Right atrium auricular region (tissue), 2 donors: ENCODE results near the gene WDHD1. TPM values are rescaled to one million over a fixed set of nuclear protein-coding genes. Genes with fewer than 3 reads are reported as not detected.

Experiments
- DNase-seq: peaks from one replicate; pipeline ENCODE4 v3.0.0-alpha.2; 2019; ENCODE audit warnings: low spot score
- H3K27ac ChIP-seq, 2 donors: fragments of 200-600 bp; sonication (generic); 1 replicate in 1 of 2; 2 replicates in 1 of 2; pipeline ENCODE4 v1.5.1; 2016 to 2019
- H3K27me3 ChIP-seq, 2 donors: fragments of 200-600 bp; sonication (generic); one replicate each; pipeline versions ENCODE4 v1.5.1 to v1.6.0; 2017 to 2019
- H3K36me3 ChIP-seq: fragments of 200-600 bp; sonication (generic); one replicate; pipeline ENCODE4 v1.5.1; 2016
- H3K4me1 ChIP-seq, 2 donors: fragments of 200-600 bp; sonication (generic); one replicate each; pipeline versions ENCODE4 v1.5.1 to v1.6.0; 2017 to 2019
- H3K4me3 ChIP-seq, 2 donors: fragments of 200-600 bp; sonication (generic); 1 replicate in 1 of 2; 2 replicates in 1 of 2; pipeline ENCODE4 v1.5.1; 2017 to 2019; ENCODE audit warnings: mild to moderate bottlenecking in 1 of 2, moderate library complexity in 1 of 2
- H3K9me3 ChIP-seq, 2 donors: fragments of 200-600 bp; sonication (generic); one replicate each; pipeline ENCODE4 v1.5.1; 2019
- total RNA-seq, 2 donors: library from RNA; depleted of rRNA; stranded (reverse); fragments of >200 nt; gene quantifications; one replicate each; pipeline ENCODE4 v1.1.0, GENCODE V29; 2016
- TF ChIP-seq, protein P1 (sequence below), 2 donors: fragments of 200-600 bp; sonication (generic); IDR thresholded peaks; one replicate each; pipeline ENCODE4 v1.5.1; 2019; ENCODE audit warnings: antibody characterized with exemption in 2 of 2

WDHD1 gene
- total RNA-seq, 2 donors from 2014 or later, result 0.59 to 0.94 TPM

- TF ChIP-seq, protein P1, sequence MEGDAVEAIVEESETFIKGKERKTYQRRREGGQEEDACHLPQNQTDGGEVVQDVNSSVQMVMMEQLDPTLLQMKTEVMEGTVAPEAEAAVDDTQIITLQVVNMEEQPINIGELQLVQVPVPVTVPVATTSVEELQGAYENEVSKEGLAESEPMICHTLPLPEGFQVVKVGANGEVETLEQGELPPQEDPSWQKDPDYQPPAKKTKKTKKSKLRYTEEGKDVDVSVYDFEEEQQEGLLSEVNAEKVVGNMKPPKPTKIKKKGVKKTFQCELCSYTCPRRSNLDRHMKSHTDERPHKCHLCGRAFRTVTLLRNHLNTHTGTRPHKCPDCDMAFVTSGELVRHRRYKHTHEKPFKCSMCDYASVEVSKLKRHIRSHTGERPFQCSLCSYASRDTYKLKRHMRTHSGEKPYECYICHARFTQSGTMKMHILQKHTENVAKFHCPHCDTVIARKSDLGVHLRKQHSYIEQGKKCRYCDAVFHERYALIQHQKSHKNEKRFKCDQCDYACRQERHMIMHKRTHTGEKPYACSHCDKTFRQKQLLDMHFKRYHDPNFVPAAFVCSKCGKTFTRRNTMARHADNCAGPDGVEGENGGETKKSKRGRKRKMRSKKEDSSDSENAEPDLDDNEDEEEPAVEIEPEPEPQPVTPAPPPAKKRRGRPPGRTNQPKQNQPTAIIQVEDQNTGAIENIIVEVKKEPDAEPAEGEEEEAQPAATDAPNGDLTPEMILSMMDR (IDR thresholded peaks at IDR 0.05), result no peak
- Histone ChIP-seq H3K9me3 (no peaks in the 10 kb centered on the region), H3K27ac (no peak overlapping the region), H3K4me1 (no peaks in the 10 kb centered on the region), H3K27me3 (no peaks in the 10 kb centered on the region), H3K36me3 (no peaks in the 10 kb centered on the region), H3K4me3 (no peak overlapping the region)
- no peak for DNase-seq
Measured at GRCh38 chr14:54944737-54945391, 82.0 kb downstream of the WDHD1 start.

GRCh38 chr14:54942913-54943312 lies 84.0 kb downstream of the WDHD1 start:
- H3K4me1 ChIP-seq, result no peaks in the 10 kb centered on the region
- H3K27ac ChIP-seq, result no peak overlapping the region
- no peaks in the 10 kb centered on the region for H3K9me3 ChIP-seq
- no peaks in the 10 kb centered on the region for H3K36me3 ChIP-seq
- TF ChIP-seq, protein P1 (IDR thresholded peaks at IDR 0.05), result no peak
- H3K4me3 ChIP-seq, result no peak overlapping the region
- DNase-seq, result no peak
- H3K27me3 ChIP-seq, result no peaks in the 10 kb centered on the region

DNA sequence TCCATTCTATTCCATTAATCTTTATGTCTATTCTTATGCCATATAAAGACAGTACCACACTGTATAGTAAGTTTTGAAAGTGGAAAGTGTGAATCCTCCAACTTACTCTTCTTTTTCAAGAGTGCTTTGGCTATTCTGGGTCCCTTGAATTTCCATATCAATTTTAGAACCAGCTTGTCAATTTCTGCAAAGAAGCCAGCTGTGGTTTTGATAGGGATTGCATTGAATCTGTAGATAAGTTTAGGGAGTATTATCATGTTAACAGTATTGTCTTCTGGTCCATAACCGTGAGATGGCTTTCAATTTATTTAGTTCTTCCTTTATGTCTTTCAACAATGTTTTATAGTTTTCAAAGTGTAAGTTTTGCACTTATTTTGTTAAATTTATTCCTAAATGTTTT lies 90.1 kb downstream of the WDHD1 start:
- TF ChIP-seq, protein P1 (IDR thresholded peaks at IDR 0.05), result no peak
- no peak overlapping the region for H3K27ac ChIP-seq
- no peaks in the 10 kb centered on the region for H3K27me3 ChIP-seq
- no peak for DNase-seq
- no peaks in the 10 kb centered on the region for H3K4me1 ChIP-seq
- H3K9me3 ChIP-seq, result no peaks in the 10 kb centered on the region
- no peaks in the 10 kb centered on the region for H3K36me3 ChIP-seq
- no peak overlapping the region for H3K4me3 ChIP-seq

- Histone ChIP-seq H3K27ac (no peak overlapping the region), H3K4me1 (no peaks in the 10 kb centered on the region), H3K4me3 (no peak overlapping the region), H3K36me3 (no peaks in the 10 kb centered on the region), H3K27me3 (no peaks in the 10 kb centered on the region), H3K9me3 (no peaks in the 10 kb centered on the region)
- TF ChIP-seq, protein P1 (IDR thresholded peaks at IDR 0.05), result no peak
- no peak for DNase-seq
Measured at GRCh38 chr14:54935958-54936357, 90.9 kb downstream of the WDHD1 start.

- TF ChIP-seq, protein P1 (IDR thresholded peaks at IDR 0.05), result no peak
Measured at GRCh38 chr14:54935100-54935499, 91.8 kb downstream of the WDHD1 start.

GRCh38 chr14:54933006-54933405 lies 93.9 kb downstream of the WDHD1 start:
- TF ChIP-seq, protein P1 (IDR thresholded peaks at IDR 0.05), result no peak
- Histone ChIP-seq H3K4me3 (no peak overlapping the region), H3K27ac (no peak overlapping the region), H3K27me3 (no peaks in the 10 kb centered on the region), H3K9me3 (no peaks in the 10 kb centered on the region), H3K36me3 (no peaks in the 10 kb centered on the region), H3K4me1 (no peaks in the 10 kb centered on the region)
- no peak for DNase-seq

More at GRCh38 chr14:54935100-54935499, 91.8 kb downstream of the WDHD1 start:
- H3K36me3 ChIP-seq, result no peaks in the 10 kb centered on the region
- no peak overlapping the region for H3K27ac ChIP-seq
- no peaks in the 10 kb centered on the region for H3K27me3 ChIP-seq
- no peaks in the 10 kb centered on the region for H3K4me1 ChIP-seq
- H3K4me3 ChIP-seq, result no peak overlapping the region
- no peaks in the 10 kb centered on the region for H3K9me3 ChIP-seq
- no peak for DNase-seq
